ENCODE data around the gene NGF.

NGF gene

DNA sequence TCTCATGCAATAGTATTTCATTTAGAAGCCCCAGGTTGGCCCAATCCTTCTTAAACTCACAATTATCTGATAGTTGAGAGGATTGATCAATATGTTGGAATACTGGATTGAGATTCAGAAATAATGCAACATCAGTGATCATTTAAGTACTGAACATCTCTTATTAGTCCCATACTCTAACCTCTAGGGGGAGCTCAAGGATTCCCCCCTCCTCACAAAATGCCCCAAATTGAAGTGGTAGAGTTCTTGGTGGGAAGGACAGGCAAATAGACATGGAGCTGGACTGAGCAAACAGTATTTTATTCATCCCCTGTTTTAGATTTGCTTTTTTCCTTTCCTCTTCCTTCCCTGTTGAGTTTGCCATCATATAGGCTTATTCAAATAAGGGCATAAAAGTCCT, 62.8 kb downstream of the NGF start:
- no peak for DNase-seq

DNA sequence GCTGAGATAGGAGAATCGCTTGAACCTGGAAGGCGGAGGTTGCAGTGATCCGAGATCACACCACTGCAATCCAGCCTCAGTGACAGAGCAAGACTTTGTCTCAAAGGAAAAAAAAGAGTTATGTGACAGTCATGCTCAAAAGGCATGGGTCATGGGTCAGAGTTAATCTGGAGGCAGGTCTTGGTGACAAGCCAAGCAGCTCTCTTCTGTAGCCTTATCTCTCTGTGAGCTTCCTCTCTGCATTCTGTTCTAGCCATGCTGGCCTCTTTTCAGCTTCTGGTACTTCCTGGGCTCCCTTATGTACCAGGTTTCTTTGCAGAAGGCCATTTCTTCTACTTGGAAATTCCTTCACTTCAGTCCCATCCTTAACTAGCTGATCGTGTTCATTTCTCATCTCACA, 63.6 kb downstream of the NGF start:
- no peak for DNase-seq

DNA sequence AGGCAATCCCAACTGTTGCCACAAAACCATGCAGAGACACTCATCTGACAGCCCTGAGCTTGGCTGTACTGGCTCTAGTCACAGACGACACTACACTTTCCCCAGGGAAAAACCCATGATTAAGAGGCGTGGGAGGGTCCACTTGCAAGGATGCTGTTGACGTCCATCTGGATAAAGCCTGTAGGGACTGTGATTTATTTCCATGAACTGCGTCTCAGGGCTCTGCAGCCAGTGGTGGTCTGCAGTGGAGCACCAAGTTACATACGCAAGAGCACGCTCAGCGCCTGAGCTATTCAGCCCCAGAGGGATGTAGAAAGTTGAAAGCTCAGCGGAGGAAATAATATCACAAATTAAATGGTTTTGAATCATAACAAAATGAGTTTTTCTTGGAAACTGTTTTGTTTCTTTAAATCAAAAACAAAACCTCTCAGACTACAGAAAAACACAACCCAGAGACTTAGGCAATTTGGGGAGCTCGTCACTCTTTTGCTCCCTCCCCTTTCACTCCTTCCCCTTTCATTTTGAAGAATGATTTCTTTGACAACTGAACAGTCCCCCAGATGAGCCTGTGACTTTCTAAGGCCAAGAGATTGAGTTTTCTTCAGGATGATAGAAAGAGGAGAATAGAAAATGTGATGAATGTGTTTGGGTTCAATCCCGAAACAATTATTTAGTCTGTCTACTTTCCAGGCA, 71.2 kb downstream of the NGF start:
- DNase-seq: no peak

- no peak for DNase-seq
Measured at GRCh38 chr1:115265099-115265498, 73.0 kb downstream of the NGF start.

- no peak for DNase-seq
Measured at GRCh38 chr1:115262886-115263285, 75.2 kb downstream of the NGF start.

DNA sequence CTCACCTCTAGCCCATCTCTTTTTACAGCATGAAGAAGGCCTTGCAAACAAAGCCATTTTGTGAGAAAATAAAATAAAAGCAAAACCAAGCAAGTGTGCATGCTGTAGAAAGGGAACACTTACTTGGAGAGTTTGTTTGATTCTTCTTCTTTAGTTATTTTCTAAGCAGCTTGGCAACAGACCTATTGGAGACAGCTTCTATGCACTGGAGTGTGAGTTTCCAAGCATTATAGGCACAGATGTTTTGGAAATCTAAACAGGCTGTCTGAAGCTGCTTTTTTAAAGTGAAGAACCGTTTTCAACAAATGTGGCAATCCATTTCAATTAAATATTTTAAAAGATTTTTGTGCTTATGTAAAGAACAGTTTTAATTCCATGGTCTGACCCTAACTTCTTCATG, 76.6 kb downstream of the NGF start:
- DNase-seq: no peak

GRCh38 chr1:115258302-115258866, 79.7 kb downstream of the NGF start:
- DNase-seq: no peak

DNA sequence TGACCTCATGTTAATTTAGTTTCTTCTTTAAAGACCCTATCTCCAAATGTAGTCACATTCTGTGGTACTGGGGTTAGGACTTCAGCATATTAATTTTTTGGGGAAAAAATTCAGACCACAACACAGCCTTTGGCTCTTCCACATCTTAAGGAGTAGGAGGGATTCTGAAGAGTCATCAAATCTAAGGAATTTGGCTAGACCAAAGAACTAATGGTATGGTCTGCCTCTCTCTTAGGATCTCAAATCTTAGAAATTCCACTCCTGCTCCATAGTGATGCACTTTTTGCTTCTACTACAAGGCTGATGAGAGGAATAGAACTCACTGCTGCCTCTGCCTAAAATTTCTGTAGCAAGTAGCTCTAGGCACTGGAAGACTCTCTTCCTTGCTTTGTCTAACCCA, 80.5 kb downstream of the NGF start:
- no peak for DNase-seq

DNA sequence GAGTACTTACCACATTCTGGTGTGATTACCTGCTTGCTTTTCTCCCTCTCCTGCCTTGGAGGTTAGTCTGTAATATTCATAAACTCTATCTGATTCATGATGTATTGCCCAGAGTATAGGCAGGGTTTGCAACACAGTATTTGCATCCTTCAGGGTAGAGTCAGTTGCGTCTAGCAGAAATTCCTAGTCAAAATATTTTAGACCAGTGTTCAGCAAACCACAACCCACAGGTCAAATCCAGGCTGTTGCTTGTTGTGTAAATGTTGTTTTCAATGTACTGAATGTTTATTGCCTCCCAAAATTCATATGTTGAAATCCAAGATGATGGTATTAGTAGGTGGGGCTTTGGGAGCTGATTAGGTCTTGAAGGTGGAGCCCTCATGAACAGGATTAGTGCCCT, 82.9 kb downstream of the NGF start:
- no peak for DNase-seq

DNA sequence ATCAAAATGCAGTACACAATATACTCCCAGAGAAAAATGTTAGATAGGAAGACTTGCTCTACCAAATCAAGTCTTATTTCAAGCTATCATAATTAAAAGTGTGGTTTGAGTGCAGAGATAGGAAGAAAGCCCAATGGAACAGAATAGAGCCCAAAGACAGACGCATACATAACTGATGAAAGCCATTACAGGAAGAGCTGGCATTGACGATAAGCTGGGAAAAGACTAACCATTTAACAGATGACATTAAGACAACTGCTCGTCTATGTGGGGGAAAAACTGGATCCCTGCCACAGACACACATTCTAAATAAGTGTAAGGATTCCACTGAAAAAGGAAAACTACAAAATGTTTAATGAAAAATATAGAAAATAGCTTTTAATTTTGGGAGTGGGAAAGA, 85.5 kb downstream of the NGF start:
- DNase-seq: no peak

DNA sequence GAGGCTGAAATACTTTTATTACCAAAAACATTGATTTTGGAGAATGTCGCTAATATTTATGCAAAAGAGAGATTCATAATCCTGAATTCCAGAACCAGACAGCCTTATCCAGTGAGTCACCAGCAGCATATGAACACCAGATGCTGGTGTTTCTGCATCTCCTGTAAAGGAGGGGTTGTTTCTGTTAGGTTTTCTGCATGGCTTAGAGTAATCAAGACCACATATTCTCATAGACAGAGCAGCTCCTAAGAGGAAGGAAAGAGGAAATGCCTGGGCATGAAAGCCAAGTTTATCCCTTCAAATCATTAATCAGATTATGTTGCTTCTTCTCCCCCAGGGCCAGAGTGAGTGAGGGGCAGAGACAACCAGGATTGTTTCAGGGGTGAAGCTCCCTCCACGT, 86.2 kb downstream of the NGF start:
- no peak for DNase-seq

DNA sequence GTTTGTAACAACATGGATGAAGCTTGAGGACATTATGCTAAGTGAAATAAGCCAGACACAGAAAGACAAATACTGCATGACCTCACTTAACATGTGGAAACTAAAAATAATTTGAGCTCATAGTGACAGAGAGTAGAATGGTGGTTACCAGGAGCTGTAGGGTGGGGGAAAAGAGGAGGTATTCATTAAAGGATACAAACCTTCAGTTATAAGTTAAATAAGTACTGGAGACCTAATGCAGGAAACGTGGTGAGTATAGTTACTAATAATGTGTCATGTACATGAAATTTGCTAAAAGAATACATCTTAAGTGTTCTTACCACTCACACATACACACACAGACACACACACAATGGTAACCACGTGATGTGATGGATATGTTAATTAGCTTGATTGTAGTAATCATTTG, 86.7 kb downstream of the NGF start:
- no peak for DNase-seq

GRCh38 chr1:115246526-115246925, 91.5 kb downstream of the NGF start:
- no peak for DNase-seq

DNA sequence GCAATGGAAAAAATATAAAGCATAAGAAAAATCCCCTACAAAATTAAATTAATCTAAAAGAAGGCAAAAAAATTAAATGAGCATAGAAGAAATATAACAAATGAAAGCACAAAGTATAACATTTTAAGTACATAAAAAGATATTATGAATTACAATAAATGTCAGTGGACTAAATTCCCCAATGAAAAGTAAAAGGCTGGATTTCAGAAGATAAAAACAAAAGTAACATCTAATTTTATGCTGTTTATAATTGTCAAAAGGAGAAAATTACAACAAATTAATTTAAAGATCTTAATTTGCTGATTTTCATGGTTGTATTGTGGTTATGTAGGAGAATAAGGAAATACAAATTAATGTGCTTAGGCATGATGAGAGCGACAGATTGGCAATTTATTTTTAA, 92.8 kb downstream of the NGF start:
- DNase-seq: no peak

GRCh38 chr1:115242543-115242942, 95.5 kb downstream of the NGF start:
- DNase-seq: no peak

DNA sequence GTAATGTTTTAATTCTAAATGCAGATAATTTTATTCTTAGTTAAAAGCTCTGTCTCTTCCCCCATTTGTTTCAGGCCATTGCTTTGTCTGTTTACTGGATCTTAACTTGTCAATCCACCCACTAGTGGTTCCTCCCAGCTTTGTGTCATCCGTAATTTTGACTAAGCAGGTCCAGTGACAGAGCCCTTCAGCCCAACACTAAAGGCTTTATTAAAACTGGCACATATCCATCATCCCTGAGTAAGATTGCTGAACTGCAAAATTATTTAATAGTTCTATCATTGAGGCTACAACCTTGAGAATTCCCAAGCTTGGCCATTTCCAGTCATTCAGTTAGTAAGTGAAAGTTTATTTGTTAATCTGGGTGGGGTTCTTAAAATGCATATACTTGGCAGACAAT, 96.7 kb downstream of the NGF start:
- no peak for DNase-seq

- no peak for DNase-seq
Measured at GRCh38 chr1:115240297-115240696, 97.8 kb downstream of the NGF start.

GRCh38 chr1:115239426-115239825, 98.6 kb downstream of the NGF start:
- DNase-seq: no peak

DNA sequence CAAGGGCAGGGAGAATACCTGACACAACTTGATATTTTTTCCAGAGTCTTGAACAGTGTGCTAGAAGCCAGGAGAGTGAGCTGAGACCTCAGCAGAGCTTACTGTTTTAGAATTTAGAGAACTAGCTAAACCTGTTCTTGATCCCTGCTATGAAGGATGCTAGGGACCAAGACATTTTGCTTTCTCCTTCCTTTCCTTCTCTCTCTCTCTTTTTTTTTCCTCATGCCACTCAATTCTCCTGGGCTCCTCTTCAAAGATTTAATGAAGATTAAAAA, 99.0 kb downstream of the NGF start:
- no peak for DNase-seq

DNA sequence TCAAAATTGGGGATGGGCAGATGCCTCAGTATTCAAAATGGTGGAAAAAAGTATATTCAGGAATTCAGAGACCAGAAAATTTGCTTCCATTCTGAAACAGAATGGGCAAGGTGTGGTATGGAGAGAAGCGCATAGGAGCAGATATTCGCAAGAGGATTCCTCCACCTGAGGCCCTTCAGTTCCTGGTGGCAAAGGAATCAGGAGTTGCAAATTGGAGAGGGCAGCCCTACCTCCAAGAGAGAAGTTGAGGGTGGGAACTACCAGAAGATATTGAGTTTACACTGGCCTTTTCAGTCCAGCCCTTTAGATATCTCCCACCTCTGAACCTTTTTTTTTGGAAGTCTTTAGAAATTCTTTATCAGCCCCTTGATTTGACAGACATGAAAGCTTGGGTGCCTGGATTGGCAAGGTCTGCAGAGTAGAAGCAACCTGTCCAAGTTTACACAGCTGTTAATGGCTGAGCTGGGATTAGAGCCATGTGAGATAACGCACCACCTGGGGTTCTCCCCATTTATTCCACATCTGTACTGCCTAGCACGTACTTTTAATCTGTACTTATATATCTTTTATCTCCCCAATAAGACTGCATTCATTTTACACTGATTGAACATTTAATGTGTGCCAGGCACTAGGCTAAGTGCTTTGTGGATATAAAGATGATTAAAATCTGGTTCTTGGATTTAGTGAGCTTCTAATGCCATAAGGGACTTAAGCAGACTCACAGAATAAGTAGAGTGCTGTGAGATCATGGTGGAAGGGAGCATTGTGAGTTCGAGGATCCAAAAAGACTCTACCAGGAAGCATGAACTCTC, 99.5 kb downstream of the NGF start:
- DNase-seq: no peak

GRCh38 chr1:115237507-115237906, 100.5 kb downstream of the NGF start:
- DNase-seq: no peak

GRCh38 chr1:115237023-115237422, 101.0 kb downstream of the NGF start:
- no peak for DNase-seq

Data from stimulated activated CD4-positive, alpha-beta T cell treated with anti-CD3 and anti-CD28 coated beads, Interleukin-2, amount 100 ng/mL, for 24 hours (primary cell).